Endometrial microvascular endothelial cells (primary cell): Measurements from ENCODE around the gene CHMP6. TPM values are rescaled to one million over a fixed set of nuclear protein-coding genes. Genes with fewer than 3 reads are reported as not detected.

Experiments used
- in situ Hi-C: cut with HindIII; loops from 2 replicates; pipeline ENCODE4 v1.10.0; 2017; ENCODE audit warnings: low sequenced_read_pairs, low pct_unique_long_range_greater_than_20kb; ENCODE audit errors: inconsistent ontology term
- total RNA-seq: library from RNA; depleted of rRNA; stranded (reverse); fragments of >200 nt; gene quantifications from one replicate; pipeline ENCODE4 v1.2.3, GENCODE V29; 2015; ENCODE audit errors: inconsistent ontology term

The CHMP6 gene
- total RNA-seq = 48.1 TPM

DNA sequence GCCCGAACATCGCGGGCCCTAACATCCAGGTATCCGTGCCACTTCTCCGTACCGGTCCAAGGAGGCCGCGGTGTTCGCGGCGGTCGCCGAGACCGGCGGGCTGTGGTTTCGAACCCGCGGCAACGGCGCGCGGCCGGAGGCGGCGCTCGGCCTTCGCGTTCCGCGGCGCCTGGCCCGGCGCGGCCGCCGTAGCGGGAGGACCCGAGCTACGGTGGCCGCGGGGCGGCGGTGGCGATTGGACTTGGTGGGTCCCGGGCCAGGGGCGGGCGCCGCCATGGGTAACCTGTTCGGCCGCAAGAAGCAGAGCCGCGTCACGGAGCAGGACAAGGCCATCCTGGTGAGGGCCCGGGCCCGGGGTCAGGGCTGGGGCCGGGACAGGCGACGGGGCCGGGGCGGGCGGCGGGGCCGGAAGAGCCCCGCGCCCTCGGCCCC lies at the start of gene CHMP6:
CHMP6 (plus strand) TSS at position 197 of the 432 bp plus-strand sequence; CDS start at position 275, 78 bp downstream.
- in situ Hi-C loops = no loop called here

DNA sequence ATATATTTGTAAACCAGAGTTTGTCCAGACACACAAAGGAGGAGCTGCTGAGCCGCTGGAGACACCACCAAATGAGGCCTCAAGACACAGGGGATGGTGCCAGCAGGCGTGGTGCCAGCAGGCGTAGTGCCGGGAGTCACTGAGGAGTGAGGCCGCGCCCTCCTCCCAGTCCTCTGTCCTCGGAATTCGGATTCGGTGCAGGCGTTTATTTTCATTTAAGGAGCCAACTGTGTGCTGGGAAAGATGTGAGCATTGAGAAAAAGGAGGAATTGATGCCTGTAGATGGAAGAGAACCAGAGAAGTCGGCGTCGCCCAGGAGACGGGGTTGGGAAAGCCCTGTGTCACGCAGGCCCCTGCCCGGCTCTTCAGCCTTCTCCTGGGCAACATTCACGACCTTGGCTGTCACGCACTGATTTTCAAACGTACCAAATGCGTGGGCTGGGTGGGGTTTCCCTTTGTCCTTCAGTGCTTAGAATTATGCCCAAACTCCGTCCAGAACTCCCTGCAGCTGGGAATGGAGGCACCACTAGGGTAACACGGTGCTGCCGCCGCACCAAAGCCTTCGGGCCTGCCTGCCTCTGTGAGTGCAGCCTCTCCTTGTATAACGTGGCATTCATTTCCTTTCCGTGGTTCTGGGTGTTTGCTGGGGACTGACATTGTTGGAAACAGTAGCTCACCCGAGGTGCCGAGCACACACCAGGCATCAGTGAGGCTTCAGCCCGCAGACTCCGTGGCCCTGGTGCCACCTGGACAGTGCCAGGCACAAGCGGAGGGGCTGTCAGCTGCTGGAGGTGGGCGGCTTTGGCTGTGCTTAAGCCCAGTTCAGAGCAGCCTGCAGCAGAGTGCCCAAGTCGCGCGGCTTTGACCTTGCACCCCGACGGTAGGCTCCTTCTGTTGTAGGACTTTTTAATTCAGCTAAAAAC lies 49.0 kb upstream of the CHMP6 start:
- in situ Hi-C loops = no loop called here

DNA sequence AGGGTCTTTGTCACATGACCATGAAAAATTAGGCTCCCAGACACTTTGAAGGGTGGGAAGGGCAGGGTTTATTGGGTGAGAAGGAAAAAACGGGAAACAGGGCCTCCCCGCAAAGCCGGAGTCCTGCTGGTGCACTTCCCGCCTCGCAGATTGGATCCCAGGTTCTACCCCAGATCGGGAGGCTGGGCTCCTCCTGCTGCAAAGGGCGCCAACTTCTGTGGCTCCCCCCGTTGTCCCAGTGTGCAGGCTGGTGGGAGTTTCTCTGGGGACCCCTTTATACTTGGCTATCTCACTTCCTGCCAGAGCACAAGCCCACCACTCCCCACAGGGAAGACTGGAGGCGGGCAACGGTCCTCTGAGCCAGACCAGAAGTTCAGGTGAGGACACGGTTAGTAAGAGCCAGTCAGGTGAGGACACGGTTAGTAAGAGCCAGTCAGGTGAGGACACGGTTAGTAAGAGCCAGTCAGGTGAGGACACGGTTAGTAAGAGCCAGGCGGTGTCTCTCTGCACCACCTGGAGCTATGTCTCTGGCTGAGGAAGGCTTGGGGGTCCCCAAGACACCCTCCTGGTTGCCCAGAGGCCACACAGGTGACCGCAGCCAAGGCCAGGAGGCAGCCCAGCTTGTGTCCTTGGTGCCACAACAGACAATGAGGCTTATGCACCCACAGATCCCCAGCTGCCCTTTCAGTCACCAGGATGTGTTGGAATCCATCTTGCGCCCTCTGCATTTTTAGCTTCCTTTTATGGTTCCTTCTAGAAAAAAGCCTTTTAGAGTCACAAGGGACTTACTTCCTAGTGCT lies 48.1 kb upstream of the CHMP6 start:
- in situ Hi-C loops = no loop called here

DNA sequence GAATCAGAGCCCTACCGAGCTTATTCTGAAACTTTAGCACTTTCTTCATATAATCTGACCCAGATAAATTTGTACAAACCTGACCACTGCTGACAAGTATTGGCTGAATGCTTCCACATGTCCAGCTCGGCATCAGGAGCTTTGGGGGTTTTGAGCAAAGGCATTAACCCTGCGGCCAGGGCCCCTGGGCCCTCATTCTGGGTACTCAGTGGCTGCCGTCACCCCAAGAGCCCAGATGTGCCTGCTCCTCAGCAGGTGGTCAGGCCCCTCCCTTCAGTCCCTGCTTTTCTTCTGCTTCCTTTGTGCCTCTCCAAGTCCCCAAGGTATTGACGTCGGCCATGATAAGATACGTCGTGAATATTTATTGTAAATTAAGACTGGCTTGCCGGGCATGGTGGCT lies 47.3 kb upstream of the CHMP6 start:
- in situ Hi-C loops = no loop called here

DNA sequence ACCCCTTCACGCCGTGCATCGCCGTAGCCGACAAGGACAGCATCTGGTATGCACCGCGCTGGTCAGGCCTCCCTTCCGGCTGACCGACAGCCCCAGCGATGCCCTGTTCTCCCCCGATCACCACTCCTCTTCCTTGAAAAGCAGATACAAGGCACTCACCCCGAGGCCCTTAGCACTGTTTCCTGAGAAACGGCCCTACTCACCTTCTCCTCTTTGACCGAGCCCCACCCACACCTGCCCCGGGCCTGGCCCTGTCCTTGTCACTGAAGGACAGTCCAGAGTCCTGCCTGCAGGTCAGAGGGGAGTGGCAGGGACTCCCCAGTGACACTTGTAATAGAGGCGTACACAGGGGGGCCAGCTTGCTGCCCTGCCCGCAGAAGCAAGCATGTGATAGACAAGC lies 45.9 kb upstream of the CHMP6 start:
- in situ Hi-C loops = no loop called here

GRCh38 chr17:80946449-80946848 lies 45.2 kb upstream of the CHMP6 start:
- in situ Hi-C loops = no loop called here

DNA sequence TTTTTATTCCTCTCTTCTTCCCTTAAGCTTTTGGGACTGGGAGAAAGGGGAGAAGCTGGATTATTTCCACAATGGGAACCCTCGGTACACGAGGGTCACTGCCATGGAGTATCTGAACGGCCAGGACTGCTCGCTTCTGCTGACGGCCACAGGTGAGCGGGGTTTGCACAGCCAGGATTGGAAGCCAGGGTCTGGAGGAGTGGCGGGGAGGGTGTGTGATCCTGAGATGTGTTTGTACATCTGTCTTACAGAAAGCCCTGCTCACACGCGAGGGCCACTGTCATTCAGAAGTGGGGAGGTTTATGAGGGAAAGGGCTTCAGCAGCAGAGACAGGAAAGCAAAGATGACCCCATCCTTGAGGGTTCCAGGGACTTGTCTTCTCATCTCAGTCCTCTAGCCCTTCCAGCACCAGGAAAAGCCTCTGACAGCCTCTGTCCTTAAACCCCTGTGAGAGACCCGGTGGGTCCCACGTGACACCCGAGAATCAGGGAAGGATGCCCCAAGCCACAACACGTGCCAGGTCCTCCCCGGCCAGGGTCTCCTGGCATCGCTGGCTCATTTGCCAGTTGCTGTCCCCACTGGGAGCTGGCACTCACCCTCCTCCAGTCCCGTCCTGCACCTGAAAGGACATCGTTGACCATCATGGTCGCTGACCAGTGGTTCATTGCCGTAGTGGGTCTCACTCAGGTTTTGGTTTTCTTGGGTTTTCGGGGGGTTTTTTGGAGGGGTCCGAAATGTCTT lies 44.3 kb upstream of the CHMP6 start:
- in situ Hi-C loops = no loop called here

DNA sequence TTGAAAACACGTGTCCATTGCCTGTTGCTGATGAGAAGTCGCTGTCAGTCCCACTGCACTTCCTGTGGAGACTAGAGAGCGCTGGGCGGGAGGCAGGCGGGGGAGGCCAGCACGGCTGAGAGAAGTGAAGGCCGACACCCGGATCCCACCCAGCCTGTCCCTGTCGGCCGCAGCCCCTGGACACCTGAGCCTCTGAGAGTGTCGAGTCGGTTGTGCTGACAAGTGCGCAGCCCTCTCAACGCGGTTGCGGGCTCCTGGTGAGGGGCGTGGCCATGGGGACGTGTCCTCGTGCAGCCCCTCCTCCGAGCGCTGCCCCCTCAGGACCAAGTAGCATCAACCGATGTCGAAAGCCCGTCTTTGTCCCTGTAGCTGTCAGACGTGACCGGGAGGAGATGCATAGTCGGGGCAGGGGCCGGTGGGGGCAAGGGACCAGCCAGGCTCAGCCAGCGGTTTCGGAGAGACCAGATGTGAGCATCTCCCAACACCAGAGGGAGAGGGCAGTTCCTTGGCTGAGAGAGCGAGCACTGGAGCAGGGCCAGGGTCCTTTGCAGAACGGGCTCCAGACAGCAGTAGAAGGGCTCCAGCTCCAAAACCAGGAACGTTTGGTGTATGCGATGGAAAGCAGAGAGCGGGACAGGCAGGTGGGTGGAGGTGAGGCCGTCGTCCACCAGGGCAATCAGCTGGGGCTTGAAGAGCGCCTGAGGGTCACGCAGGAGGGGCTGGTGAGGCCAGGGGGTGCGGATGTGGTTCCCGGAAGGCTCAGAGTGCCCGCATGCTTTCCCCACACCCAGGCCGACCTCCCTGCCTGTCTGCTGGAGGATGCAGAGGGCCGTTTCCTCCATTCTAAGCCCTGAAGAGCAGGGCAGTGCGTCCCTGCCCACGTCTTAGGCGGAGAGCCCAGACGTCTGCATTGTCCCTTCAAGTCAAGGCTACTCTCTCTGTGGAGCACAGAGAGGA lies 43.3 kb upstream of the CHMP6 start:
- in situ Hi-C loops = no loop called here

- in situ Hi-C loops = no loop called here
Observed at GRCh38 chr17:80948976-80949450, 42.6 kb upstream of the CHMP6 start.

GRCh38 chr17:80949451-80950421 lies 41.9 kb upstream of the CHMP6 start:
- in situ Hi-C loops = no loop called here

DNA sequence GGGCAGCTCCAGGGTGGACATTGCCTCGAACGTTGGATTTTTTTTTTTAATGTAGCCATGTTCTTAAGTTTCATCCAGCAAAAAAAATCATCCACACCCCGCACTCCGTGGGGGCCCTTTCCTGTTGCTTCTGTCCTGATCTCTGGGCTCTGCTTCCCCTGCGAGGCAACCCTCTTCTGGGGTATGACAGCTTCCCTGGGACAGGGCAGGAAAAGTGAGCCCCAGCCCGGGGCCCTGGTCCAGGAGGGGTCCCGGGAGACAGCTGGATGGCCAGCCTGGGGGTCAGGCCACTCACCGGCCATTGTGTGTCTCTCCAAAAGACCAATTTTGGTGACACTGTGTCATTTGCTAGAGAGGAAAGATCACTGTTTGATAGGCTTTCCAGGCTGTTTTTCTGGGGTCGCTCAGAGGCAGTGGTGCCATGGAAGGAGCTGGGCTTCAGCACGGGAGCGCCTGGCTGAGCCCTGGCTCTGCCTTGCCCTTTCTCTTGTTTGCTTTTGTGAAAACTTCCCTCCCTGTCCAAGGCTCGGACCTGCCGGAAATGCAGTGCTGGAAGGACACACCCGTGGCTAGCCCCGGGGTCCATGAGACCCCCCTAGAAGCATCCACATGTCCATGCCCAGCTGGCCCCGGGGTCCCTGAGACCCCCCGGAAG lies 41.0 kb upstream of the CHMP6 start:
- in situ Hi-C loops = no loop called here

DNA sequence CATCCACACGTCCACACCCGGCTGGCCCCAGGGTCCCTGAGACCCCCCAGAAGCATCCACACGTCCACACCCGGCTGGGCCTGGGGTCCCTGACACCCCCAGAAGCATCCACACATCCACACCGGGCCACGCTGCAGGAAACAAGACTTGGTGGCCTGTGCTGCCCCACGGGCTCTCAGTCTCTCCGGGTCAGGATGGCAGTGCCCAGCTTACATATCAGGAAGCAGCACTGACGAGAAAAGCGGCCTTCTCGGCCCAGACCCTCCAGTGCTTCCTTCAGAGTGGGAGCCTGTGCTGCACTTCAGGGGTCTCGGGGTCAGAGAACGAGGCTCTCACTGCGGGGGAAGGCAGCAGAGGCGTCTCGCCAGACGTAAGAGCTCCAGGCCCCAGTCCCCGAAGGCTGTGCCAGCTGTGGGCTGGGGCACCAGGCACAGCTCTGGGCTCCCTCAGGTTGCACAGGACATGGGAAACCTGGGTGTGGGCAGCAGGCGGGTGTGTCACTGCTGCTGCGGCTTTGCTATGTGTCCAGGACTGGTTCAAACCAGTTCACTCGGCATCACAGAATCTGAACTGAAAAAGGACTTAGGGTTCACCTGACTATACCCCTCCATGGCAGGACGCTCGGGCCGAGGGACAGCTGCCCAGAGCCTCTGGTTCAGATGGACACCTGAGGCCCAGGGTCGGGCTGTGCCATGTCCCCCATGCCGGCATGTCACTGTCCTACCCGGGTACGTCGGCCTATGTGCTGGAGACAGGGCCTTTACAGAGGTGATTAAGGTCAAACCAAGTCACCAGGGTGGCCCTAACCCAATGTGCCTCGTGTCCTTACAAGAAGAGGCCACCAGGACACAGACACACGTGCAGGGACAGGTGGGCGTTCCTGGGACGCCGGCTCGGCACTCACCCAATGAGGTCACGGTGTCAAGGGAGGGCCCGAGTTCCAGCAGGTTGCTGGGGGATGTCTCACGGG lies 40.2 kb upstream of the CHMP6 start:
- in situ Hi-C loops = no loop called here

DNA sequence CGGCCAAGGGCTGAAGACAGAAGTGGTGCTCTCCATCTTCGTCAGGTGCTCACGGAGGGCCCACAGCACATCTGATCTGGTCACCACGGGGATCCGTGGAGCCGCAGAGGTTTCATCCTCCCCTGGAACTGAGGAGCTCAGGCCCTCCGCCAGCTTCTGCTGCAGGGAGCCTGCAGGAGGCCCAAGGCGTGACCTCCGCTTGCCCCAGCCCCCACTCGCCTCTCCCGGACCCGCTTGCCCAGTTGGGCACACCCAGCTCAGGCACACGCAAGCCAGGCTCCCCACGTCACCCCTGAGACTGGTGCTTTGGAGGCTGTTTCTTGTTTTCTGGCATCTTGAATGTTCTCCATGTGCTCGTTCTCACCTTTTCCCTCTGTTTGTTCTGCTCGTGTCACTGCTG lies 39.4 kb upstream of the CHMP6 start:
- in situ Hi-C loops = no loop called here

DNA sequence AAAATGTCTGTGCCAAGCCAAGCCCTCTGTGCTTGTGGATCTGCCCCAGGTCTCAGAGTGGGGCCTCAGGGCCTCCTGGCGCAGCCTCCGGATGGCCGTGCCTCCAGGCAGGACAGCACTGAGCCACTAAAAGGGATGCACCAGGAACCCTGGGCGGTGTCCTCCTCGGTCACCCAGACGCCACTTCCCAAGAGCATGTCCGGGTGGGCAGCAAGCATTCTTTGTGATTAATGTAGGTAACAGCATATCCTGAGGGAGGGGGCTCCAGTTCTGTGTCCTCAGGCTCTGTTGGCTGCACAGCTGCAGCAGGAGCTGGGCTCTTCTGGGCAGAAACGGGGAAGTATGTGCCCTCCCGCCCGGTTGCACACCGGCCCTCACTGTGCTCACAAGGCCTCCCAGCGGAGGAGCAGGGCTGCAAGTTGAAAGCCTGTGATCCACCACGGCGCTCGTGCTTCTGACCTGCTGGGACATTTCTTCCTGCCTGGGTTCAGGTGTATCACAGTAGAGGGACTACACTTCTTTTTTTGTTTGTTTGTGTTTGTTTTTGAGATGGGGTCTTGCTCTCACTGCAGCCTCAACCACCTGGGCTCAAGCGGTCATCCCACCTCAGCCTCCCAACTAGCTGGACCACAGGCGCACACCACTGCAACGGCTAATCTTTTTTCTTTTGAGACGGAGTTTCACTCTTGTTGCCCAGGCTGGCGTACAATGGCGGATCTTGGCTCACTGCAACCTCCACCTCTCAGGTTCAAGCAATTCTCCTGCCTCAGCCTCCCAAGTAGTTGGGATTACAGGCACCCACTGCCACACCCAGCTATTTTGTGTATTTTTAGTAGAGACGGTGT lies 37.9 kb upstream of the CHMP6 start:
- in situ Hi-C loops = no loop called here

DNA sequence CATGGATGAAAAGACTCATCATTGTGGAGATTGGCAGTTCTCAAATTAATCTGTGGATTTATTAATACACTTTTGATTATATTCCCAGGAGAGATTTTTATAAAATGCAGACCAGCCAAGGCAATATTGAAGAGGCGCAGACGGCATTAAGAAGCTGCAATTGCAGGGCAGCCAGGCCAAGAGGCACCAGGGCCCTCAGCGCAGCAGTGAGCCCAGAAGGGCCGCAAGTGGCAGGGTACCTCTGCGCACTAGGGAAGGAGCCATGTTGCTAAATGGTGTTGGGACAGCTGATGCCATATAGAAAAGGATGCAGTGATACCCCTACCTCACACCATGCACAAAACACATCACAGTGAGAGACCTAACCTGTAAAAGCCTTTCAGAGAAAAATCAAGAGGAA lies 36.6 kb upstream of the CHMP6 start:
- in situ Hi-C loops = no loop called here
